DOHH2 (cell line): ENCODE measurements around the gene IL17RA.

Source experiments
- EZH2phosphoT487 ChIP-seq: fragments of 200-600 bp; sonication (generic); IDR thresholded peaks from 2 replicates; pipeline ENCODE4 v1.6.1; 2017; ENCODE audit warnings: borderline replicate concordance, mild to moderate bottlenecking, antibody characterized with exemption, low read length, moderate library complexity, mixed read lengths
- TF ChIP-seq, protein P1 (sequence below): fragments of 200-600 bp; sonication (generic); IDR thresholded peaks from one replicate; pipeline ENCODE4 v1.5.1; 2014; ENCODE audit warnings: antibody characterized with exemption, mild to moderate bottlenecking, low read depth, low read length; ENCODE audit not compliant: poor library complexity, severe bottlenecking

DNA sequence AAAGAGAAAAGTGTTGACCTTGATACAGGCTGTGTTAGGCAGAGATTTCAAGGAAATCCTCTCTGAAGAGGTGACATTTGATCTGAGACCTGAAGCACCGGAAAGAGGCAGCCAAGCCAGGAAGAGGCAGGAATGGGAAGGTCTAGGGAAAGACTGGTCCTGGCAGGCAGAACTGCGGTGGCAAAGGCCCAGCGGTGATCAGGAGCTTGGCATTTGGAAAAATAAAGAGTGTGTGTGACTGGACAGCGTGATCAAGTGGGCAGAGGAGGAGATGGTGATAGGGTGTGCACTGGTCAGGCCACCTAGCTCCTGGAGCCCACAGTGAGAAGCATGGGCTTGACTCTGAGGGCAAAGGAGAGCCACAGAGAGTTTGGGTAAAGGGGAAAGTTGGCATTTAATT, 49.6 kb upstream of the IL17RA start:
- TF ChIP-seq, protein P1, sequence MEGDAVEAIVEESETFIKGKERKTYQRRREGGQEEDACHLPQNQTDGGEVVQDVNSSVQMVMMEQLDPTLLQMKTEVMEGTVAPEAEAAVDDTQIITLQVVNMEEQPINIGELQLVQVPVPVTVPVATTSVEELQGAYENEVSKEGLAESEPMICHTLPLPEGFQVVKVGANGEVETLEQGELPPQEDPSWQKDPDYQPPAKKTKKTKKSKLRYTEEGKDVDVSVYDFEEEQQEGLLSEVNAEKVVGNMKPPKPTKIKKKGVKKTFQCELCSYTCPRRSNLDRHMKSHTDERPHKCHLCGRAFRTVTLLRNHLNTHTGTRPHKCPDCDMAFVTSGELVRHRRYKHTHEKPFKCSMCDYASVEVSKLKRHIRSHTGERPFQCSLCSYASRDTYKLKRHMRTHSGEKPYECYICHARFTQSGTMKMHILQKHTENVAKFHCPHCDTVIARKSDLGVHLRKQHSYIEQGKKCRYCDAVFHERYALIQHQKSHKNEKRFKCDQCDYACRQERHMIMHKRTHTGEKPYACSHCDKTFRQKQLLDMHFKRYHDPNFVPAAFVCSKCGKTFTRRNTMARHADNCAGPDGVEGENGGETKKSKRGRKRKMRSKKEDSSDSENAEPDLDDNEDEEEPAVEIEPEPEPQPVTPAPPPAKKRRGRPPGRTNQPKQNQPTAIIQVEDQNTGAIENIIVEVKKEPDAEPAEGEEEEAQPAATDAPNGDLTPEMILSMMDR: no peak
- TF ChIP-seq EZH2phosphoT487: no peak
